GM12865 (cell line): ENCODE measurements around the gene TINCR.

ENCODE experiments used
- DNase-seq: peaks from one replicate; pipeline ENCODE4 v3.0.0; 2010; ENCODE audit warnings: low read depth
- H3K4me3 ChIP-seq: 2 replicates; pipeline ENCODE4 v1.5.1; 2011; ENCODE audit warnings: mild to moderate bottlenecking, low read depth, low read length, control low read depth
- CTCF ChIP-seq: IDR thresholded peaks from 2 replicates; pipeline ENCODE4 v1.5.1; 2011; ENCODE audit warnings: low read length, control low read depth, low read depth, inconsistent platforms; ENCODE audit not compliant: insufficient read depth; ENCODE audit errors: missing control alignments

The TINCR gene

GRCh38 chr19:5607318-5608275 lies 39.8 kb upstream of the TINCR start:
- no peak for TF ChIP-seq CTCF
- no peak overlapping the region for H3K4me3 ChIP-seq
- no peak for DNase-seq

GRCh38 chr19:5605362-5605761 lies 37.6 kb upstream of the TINCR start:
- TF ChIP-seq CTCF: no peak
- no peak for DNase-seq
- no peak overlapping the region for H3K4me3 ChIP-seq

- no peak overlapping the region for H3K4me3 ChIP-seq
- TF ChIP-seq CTCF: no peak
- no peak for DNase-seq
Measured at GRCh38 chr19:5603626-5604025, 35.9 kb upstream of the TINCR start.

GRCh38 chr19:5600797-5601196 lies 33.0 kb upstream of the TINCR start:
- DNase-seq: no peak
- H3K4me3 ChIP-seq: no peak overlapping the region
- no peak for TF ChIP-seq CTCF

- no peak for TF ChIP-seq CTCF
- no peak overlapping the region for H3K4me3 ChIP-seq
- no peak for DNase-seq
Measured at GRCh38 chr19:5595745-5596144, 28.0 kb upstream of the TINCR start.

- no peak for DNase-seq
- no peak overlapping the region for H3K4me3 ChIP-seq
- no peak for TF ChIP-seq CTCF
Measured at GRCh38 chr19:5595129-5595528, 27.4 kb upstream of the TINCR start.

- DNase-seq: no peak
- no peak overlapping the region for H3K4me3 ChIP-seq
- TF ChIP-seq CTCF: no peak
Measured at GRCh38 chr19:5594521-5594950, 26.8 kb upstream of the TINCR start.
